Measurements from ENCODE around the gene DRP2. TPM values are rescaled to one million over a fixed set of nuclear protein-coding genes. Genes with fewer than 3 reads are reported as not detected.

Gene DRP2
- total RNA-seq, 1 experiment from 2014 or later: 0.45 TPM

- TF ChIP-seq EZH2 (IDR thresholded peaks at IDR 0.05; ENCODE audit: borderline replicate concordance, low read depth, low read length, poor library complexity, severe bottlenecking) (no peak), CTCF (conservative IDR thresholded peaks at IDR 0.05; ENCODE audit: low read depth, low read length) (no peak)
Observed at GRCh38 chrX:101258259-101258581, 38.6 kb downstream of the DRP2 start.

DNA sequence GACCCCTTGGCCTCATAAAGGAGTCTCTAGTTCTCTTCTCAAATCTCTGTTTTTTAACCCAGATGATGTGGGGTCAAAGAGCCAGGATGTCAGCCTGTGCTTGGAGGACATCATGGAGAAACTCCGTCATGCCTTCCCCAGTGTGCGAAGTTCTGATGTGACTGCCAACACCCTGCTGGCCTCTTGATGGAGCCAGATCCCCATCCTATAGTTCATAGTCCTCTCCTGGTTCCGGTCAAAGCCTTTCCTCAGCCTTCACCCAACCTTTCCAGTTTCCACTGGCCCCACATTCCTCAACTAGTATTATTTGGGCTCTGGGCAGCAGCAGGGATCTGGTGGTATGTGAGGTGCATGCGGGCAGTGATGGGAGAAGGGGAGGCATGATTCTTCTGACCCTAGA is 40.8 kb downstream of the DRP2 start:
- Histone ChIP-seq H3K36me3 (ENCODE audit: insufficient read depth, low read length, poor library complexity, severe bottlenecking) (no peaks in the 10 kb centered on the region), H3K27me3 (replicated peaks; ENCODE audit: insufficient read depth, low read depth, low read length, poor library complexity) (no peaks in the 10 kb centered on the region), H3K4me1 (ENCODE audit: insufficient read depth, low read length, poor library complexity, severe bottlenecking) (no peaks in the 10 kb centered on the region), H3K9me3 (ENCODE audit: low read depth, low read length, poor library complexity, severe bottlenecking) (no peaks in the 10 kb centered on the region), H3K4me3 (ENCODE audit: low read depth, low read length, poor library complexity, severe bottlenecking) (no peak overlapping the region), H3K27ac (ENCODE audit: low read depth, low read length, poor library complexity, severe bottlenecking) (no peak overlapping the region)
- CTCF ChIA-PET: no interaction called here
- no TSS peak for BruUV-seq (replicated peaks)
- intact Hi-C loops (cut with micrococcal nuclease; ENCODE audit: unreplicated experiment): no loop called here
- TF ChIP-seq EZH2 (IDR thresholded peaks at IDR 0.05; ENCODE audit: borderline replicate concordance, low read depth, low read length, poor library complexity, severe bottlenecking) (no peak), CTCF (conservative IDR thresholded peaks at IDR 0.05; ENCODE audit: low read depth, low read length) (0 out of 2 replicates have a peak, but pooled peaks have one; percentile 23)
- DNase-seq (ENCODE audit: low spot score): no peak
- POLR2A ChIA-PET (ENCODE audit: low non-redundant PET): no interaction called here

More at GRCh38 chrX:101258259-101258581, 38.6 kb downstream of the DRP2 start:
- H3K4me1 ChIP-seq (ENCODE audit: insufficient read depth, low read length, poor library complexity, severe bottlenecking): no peaks in the 10 kb centered on the region
- BruUV-seq (replicated peaks): no TSS peak
- no peaks in the 10 kb centered on the region for H3K9me3 ChIP-seq (ENCODE audit: low read depth, low read length, poor library complexity, severe bottlenecking)
- no peak overlapping the region for H3K27ac ChIP-seq (ENCODE audit: low read depth, low read length, poor library complexity, severe bottlenecking)
- DNase-seq (ENCODE audit: low spot score): no peak
- no peak overlapping the region for H3K4me3 ChIP-seq (ENCODE audit: low read depth, low read length, poor library complexity, severe bottlenecking)
- no peaks in the 10 kb centered on the region for H3K27me3 ChIP-seq (replicated peaks; ENCODE audit: insufficient read depth, low read depth, low read length, poor library complexity)
- H3K36me3 ChIP-seq (ENCODE audit: insufficient read depth, low read length, poor library complexity, severe bottlenecking): no peaks in the 10 kb centered on the region
- intact Hi-C loops (cut with micrococcal nuclease; ENCODE audit: unreplicated experiment): no loop called here
- ChIA-PET POLR2A (ENCODE audit: low non-redundant PET) (no interaction called here), CTCF (no interaction called here)

DNA sequence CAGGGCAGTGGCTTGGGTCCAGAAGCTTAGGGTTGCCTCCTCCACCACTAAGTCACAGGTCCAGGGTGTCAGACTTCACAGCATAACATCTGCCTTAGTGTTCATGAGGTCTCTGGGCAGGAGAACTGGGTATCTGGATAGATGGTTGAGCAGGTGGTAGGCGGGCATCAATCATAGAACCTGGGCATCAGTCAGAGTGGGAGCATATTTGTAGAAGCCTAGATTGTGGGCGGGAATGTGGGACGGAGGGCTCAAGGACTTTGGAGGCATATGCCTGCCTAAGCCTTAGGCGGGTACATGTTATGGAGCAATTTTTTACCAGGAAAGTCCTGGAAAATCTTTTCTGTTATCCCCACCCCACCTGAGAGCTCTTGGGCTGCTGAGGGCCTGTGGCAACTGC is 43.0 kb downstream of the DRP2 start:
- CTCF ChIA-PET: no interaction called here

More for the DNA sequence above, 43.0 kb downstream of the DRP2 start:
- H3K4me1 ChIP-seq (ENCODE audit: insufficient read depth, low read length, poor library complexity, severe bottlenecking): no peaks in the 10 kb centered on the region
- POLR2A ChIA-PET (ENCODE audit: low non-redundant PET): no interaction called here
- no peaks in the 10 kb centered on the region for H3K9me3 ChIP-seq (ENCODE audit: low read depth, low read length, poor library complexity, severe bottlenecking)
- no peaks in the 10 kb centered on the region for H3K27me3 ChIP-seq (replicated peaks; ENCODE audit: insufficient read depth, low read depth, low read length, poor library complexity)
- no peak for TF ChIP-seq EZH2 (IDR thresholded peaks at IDR 0.05; ENCODE audit: borderline replicate concordance, low read depth, low read length, poor library complexity, severe bottlenecking)
- no peak for TF ChIP-seq CTCF (conservative IDR thresholded peaks at IDR 0.05; ENCODE audit: low read depth, low read length)
- no peak overlapping the region for H3K4me3 ChIP-seq (ENCODE audit: low read depth, low read length, poor library complexity, severe bottlenecking)
- intact Hi-C loops (cut with micrococcal nuclease; ENCODE audit: unreplicated experiment): no loop called here
- DNase-seq (ENCODE audit: low spot score): no peak
- no peak overlapping the region for H3K27ac ChIP-seq (ENCODE audit: low read depth, low read length, poor library complexity, severe bottlenecking)
- no peaks in the 10 kb centered on the region for H3K36me3 ChIP-seq (ENCODE audit: insufficient read depth, low read length, poor library complexity, severe bottlenecking)
- no TSS peak for BruUV-seq (replicated peaks)
